T follicular helper cell (primary cell): ENCODE data around the gene MAGI1.
"Not testable (repeated sequence)": the region's sequence is repeated elsewhere in the genome, so short reads cannot be mapped to it uniquely, and the experiment has no call there.

Experiments
- DNase-seq: peaks from one replicate; pipeline ENCODE4 v3.0.0-alpha.2; 2020; ENCODE audit warnings: low read depth

Gene MAGI1

GRCh38 chr3:65561617-65562016 lies 477.1 kb downstream of the MAGI1 start:
- no peak for DNase-seq

DNA sequence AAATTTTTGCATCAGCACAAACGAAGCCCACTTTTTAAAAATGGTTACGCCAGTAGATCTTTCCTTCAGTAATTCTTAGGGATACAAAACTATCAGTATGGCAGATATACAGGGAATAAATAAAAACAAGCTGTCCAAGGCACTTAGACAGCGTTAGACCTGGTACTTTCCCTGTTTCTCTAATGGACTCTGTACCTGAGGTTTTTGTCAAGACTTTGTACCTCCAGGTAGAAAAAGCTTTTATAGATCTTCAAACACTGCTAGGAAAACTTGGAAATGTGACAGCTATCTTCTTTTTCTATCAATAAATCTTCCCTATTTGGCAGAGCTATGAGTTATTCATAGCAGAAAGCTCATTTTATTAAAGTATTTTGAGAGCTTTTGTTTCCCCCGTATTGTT lies 477.8 kb downstream of the MAGI1 start:
- DNase-seq, result no peak

DNA sequence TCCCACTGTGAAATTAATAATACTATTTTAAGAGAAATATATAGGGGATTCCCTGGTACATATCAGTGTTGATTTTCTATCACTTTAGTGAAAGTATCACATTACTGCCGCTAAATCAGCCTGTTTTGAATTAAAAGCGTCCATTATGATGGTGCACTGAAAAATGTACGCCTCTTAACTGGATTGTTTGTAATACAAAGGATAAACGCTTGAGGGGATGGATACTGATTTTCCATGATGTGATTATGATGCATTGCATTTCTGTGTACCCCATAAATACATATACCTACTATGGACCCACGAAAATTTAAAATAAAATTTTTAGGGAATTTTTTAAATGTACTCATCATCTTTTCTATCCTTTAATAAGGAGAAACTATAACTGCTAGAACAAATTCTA lies 478.6 kb downstream of the MAGI1 start:
- DNase-seq, result no peak

GRCh38 chr3:65559643-65560042 lies 479.1 kb downstream of the MAGI1 start:
- DNase-seq, result no peak

GRCh38 chr3:65558826-65559225 lies 479.9 kb downstream of the MAGI1 start:
- DNase-seq, result no peak

- no peak for DNase-seq
Measured at GRCh38 chr3:65557899-65558564, 480.7 kb downstream of the MAGI1 start.

GRCh38 chr3:65556934-65557577 lies 481.7 kb downstream of the MAGI1 start:
- no peak for DNase-seq

DNA sequence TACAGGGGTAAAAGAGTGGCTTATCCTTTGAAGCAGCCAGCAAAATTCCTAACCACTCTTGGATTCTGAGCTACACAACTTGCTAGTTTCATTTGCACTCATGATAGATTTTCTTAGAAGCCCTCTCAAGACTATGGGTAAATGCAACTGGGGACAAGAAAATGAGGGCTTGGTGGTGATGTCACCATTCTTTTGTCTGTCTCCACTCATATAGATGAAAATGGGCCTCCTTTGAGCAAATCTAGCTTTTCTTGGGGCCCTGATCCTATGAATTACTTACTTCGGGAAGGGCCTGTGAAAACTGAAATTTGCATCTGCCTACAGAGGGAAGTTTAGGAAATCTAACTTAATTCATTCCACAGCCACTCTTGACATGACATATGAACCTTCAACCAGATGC lies 486.3 kb downstream of the MAGI1 start:
- DNase-seq, result no peak

- DNase-seq, result no peak
Measured at GRCh38 chr3:65551945-65552344, 486.8 kb downstream of the MAGI1 start.

DNA sequence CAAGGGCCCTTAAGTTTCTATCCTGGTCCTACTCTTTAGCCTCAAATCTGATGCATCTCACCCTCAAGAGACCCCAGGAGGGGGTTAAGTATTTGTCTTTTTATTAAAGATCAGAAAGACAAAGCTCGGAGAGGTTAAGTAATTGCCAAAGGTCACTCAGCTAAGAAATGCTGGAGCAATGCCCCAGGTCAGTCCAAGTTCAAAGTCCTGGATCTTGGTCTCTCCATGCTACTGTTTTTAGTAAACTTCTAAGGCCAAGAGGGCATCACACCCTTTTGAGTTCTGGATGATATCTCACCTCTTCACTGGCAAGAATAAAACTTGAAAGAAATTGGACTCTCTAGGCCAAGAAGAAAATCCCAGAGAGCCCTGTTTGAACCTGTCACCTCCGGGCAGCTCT lies 488.6 kb downstream of the MAGI1 start:
- no peak for DNase-seq

GRCh38 chr3:65549626-65549959 lies 489.1 kb downstream of the MAGI1 start:
- DNase-seq, result no peak

GRCh38 chr3:65548848-65549625 lies 489.7 kb downstream of the MAGI1 start:
- DNase-seq, result no peak

DNA sequence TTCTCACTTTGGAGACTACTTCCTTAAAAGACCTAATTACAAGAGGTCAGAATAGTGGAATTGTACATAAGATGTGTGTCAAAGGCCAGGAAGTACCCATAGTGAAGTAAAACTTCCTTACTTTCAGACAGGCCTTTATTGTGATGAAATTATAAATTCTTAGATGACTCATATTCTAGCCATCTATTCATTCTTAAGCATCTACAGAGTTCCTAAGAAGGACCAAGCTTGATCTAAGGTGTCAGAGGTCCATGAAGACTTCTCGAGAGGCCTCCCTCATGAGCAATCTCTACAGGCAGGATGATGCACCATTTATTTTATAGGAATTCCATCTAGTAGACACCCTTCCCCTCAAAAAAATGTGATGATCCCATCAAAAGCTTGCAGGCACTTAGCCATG lies 493.3 kb downstream of the MAGI1 start:
- no peak for DNase-seq

DNA sequence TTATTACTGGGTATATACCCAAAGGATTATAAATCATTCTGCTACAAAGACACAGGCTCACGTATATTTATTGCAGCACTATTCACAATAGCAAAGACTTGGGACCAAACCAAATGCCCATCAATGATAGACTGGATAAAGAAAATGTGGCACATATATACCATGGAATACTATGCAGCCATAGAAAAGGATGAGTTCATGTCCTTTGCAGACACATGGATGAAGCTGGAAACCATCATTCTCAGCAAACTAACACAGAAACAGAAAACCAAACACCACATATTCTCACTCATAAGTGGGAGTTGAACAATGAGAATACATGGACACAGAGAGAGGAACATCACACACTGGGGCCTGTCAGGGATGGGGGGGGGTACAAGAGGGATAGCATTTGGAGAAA lies 495.3 kb downstream of the MAGI1 start:
- DNase-seq, result not testable (repeated sequence)

DNA sequence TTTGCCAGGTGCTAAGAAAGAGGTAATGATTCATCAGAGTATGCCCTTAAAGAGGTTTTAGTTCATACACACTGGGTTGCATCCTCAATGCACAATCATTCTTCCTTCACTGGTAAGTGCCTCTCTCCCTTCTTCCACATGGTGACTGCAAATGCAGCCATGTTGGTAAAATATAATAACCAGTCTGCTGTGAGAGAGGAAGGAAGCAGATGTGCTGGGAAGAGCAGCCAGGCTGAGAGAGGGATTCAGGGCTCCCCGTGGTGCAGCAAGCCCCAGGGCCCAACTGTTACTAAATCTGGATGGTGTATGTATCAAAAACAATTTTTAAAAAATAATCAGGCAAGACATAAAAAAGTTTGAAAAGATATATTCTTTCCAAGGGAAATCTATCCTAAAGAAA lies 498.1 kb downstream of the MAGI1 start:
- no peak for DNase-seq

DNA sequence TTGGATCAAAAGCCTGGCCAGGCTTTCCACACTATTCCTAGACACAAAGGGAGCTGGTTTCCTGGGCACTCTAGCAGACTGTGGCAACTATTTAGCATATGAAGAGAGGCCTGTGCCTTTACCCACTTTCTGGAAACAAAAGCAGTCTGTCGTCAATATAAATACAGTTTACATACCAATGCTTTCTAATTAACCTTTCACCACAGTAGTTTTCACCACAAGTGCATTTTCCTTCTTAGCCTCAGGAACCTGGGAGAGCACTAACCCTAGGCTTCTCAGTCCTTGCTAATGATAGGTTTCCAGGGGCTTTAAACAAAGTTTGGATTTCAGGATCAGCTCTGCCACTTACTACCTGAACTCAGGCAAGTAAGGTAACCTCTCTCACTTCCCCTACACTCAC lies 499.1 kb downstream of the MAGI1 start:
- no peak for DNase-seq

DNA sequence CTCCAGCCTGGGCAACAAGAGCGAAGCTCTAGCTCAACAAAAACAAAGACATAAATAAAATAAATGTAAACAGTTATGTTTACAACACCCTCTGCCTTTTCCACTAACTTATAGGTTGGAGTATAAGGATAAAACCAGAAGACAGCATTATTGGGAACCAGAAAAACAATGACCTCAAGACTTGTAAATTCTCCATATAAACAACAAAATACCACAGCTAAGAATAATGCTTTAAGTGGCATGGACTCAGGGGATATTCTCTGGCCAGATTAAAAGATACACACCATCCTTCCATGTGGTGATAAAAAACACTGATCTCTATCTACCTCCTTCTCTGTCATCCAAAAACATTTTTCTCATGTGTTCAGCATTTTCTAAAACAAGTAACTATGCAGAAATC lies 500.6 kb downstream of the MAGI1 start:
- no peak for DNase-seq

DNA sequence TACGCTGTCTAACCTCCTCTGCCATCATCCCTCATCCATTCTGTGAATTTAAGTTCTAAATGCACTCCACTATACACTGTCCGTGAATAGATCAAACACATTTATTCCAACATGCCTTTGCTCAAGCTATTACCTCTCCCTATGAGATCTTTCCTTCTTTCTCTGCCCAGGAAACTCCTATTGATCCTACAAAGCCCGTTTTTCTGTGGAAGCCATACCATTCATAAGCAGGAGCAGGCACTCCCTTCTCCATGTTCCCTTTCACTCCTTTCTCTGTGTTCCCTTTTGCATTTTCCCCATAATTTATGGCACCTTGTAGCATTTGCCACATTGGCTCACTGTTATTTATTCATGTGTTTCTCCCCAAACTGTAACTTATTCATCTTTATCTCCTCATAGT lies 501.6 kb downstream of the MAGI1 start:
- no peak for DNase-seq

GRCh38 chr3:65535260-65535659 lies 503.5 kb downstream of the MAGI1 start:
- no peak for DNase-seq

DNA sequence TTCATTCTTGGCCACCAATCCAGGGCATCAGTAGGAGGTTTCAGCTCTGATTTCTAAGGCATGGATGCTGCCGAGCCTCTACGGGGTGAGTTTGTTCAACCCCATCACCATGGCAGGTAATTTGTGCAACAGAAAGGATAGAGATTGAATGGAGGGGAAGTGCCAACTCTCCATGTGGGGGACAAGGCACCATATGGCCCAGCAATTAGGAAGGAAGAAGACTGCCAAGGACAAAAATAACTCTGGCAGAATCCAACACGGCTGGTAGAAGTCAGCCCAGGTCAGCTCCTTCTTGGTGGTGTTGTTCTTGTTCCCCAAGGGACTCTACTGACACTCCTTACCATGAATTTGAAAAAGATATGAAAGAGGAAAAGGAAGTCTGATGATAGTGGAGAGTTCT lies 503.9 kb downstream of the MAGI1 start:
- DNase-seq, result no peak

- DNase-seq, result no peak
Measured at GRCh38 chr3:65532749-65533148, 506.0 kb downstream of the MAGI1 start.

DNA sequence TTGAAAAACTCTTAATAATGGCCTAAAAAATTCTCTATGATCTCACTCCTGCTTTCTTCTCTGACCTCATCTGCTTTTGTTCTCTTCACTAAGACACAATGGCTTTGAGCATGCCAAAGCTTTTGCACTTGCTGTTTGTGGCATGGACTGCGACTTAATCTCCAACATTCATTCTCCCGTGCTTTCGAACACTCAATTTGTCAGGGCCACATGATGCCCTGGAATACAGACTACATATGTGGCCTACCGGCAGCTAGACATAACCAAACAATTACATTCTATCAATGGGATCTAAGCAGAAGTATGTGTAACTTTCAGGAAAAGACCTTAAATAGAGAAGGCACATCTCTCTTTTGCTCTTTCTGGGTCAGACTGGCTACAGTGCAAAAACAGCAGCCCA lies 506.5 kb downstream of the MAGI1 start:
- no peak for DNase-seq

GRCh38 chr3:65531499-65531898 lies 507.2 kb downstream of the MAGI1 start:
- no peak for DNase-seq
